ENCODE measurements around the gene PRKAG1.

Gene PRKAG1

DNA sequence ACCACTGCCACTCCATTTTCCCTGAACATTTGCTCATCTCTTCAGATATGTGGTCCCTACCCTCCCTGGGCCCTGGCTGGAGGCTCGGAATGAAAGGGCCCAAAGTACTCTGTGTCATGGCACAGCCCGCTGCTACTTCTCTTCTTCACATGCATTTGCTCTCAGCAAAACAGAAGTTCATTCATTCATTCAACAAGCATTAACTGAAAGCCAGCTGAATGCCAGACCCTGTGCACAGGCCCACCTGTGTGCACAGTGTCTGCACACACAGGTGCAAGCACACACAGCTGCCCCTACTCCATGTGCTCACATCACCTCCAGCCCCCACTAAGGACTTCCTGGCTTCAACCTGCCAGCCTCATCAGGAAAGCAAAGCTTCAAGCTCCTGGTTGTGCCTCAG lies 32.7 kb downstream of the PRKAG1 start:
- Histone ChIP-seq H4K20me1 (ENCODE audit: insufficient read depth, low read length, poor library complexity, severe bottlenecking) (no peaks in the 10 kb centered on the region), H3K9ac (ENCODE audit: low read depth, low read length, poor library complexity, severe bottlenecking) (no peak overlapping the region), H3K4me3 (ENCODE audit: low read length, poor library complexity, severe bottlenecking) (no peak overlapping the region), H3K9me3 (ENCODE audit: insufficient read depth, low read depth, low read length) (no peaks in the 10 kb centered on the region), H3F3A (ENCODE audit: low read depth) (no peaks in the 10 kb centered on the region), H2AFZ (ENCODE audit: low read length) (no peak overlapping the region), H3K4me2 (ENCODE audit: low read depth, low read length, poor library complexity, severe bottlenecking) (no peak overlapping the region), H3K36me3 (ENCODE audit: insufficient read depth, low read length) (no peaks in the 10 kb centered on the region), H3K79me2 (ENCODE audit: insufficient read depth, low read length) (no peaks in the 10 kb centered on the region), H3K27me3 (ENCODE audit: insufficient read depth, low read length, poor library complexity, severe bottlenecking) (no peaks in the 10 kb centered on the region), H3K4me1 (ENCODE audit: insufficient read depth, low read length, poor library complexity, severe bottlenecking) (peaks cover 2% of the 10 kb centered on the region), H3K9me2 (replicated peaks; ENCODE audit: low read depth, low read length) (no peaks in the 10 kb centered on the region)
- TF ChIP-seq, protein P1, sequence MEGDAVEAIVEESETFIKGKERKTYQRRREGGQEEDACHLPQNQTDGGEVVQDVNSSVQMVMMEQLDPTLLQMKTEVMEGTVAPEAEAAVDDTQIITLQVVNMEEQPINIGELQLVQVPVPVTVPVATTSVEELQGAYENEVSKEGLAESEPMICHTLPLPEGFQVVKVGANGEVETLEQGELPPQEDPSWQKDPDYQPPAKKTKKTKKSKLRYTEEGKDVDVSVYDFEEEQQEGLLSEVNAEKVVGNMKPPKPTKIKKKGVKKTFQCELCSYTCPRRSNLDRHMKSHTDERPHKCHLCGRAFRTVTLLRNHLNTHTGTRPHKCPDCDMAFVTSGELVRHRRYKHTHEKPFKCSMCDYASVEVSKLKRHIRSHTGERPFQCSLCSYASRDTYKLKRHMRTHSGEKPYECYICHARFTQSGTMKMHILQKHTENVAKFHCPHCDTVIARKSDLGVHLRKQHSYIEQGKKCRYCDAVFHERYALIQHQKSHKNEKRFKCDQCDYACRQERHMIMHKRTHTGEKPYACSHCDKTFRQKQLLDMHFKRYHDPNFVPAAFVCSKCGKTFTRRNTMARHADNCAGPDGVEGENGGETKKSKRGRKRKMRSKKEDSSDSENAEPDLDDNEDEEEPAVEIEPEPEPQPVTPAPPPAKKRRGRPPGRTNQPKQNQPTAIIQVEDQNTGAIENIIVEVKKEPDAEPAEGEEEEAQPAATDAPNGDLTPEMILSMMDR (conservative IDR thresholded peaks at IDR 0.05; ENCODE audit: low read length): no peak
- no peak for TF ChIP-seq EZH2phosphoT487 (IDR thresholded peaks at IDR 0.05; ENCODE audit: borderline replicate concordance)

DNA sequence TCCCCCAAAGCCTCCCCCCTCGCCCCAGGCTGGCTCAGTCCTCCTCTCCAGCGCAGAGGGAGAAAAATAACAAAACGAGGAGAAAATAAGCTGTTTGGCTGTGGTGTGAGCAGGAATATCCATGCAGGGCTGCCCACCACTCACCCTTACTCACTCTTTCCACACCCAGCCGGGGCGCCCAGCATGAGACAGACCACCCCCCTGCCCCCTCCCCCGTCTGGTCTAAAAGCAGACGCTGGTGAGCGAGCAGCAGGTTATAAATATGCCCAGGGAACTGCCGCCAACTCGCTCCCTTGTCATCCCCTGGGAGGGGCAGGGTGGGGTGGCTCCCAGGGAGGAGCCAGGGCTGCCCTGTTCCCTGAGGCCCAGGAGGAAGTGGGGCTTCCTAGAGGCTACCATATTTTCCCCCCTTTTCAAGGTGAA lies 33.1 kb downstream of the PRKAG1 start:
- no peaks in the 10 kb centered on the region for H3K27me3 ChIP-seq (ENCODE audit: insufficient read depth, low read length, poor library complexity, severe bottlenecking)
- H2AFZ ChIP-seq (ENCODE audit: low read length): no peak overlapping the region

DNA sequence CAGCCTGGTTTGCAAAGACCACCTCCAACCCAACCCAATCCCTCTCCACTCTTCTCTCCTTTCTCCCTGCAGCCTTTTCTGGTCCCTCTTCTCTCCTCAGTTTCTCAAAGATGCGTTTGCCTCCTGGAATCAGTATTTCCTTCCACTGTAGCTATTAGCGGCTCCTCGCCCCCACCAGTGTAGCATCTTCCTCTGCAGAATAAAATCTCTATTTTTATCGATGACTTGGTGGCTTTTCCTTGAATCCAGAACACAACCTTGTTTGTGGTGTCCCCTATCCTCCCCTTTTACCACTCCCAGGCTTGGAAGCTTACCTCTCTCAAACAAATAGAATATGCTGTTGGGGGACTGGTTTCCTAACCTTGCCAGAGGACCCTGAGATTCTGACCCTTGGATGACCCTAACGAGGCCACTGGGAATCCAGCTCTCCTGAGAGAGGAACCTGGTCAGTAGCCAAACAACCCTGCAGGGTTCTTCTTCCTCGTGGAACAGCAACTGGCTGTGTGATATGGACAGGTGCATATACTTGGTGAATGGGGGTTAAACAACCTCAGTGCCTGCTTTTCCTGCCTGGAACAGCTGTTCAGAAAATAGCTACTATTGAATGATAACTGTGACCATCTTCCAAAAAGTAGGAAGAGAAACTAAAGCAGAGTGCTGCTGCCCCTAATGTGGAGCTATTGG lies 36.0 kb downstream of the PRKAG1 start:
- Histone ChIP-seq H3K4me3 (ENCODE audit: low read length, poor library complexity, severe bottlenecking) (no peak overlapping the region), H3K4me2 (ENCODE audit: low read depth, low read length, poor library complexity, severe bottlenecking) (no peak overlapping the region), H3K79me2 (ENCODE audit: insufficient read depth, low read length) (no peaks in the 10 kb centered on the region), H2AFZ (ENCODE audit: low read length) (no peak overlapping the region), H3K9ac (ENCODE audit: low read depth, low read length, poor library complexity, severe bottlenecking) (no peak overlapping the region), H3F3A (ENCODE audit: low read depth) (no peaks in the 10 kb centered on the region), H4K20me1 (ENCODE audit: insufficient read depth, low read length, poor library complexity, severe bottlenecking) (no peaks in the 10 kb centered on the region), H3K27me3 (ENCODE audit: insufficient read depth, low read length, poor library complexity, severe bottlenecking) (no peaks in the 10 kb centered on the region), H3K4me1 (ENCODE audit: insufficient read depth, low read length, poor library complexity, severe bottlenecking) (peaks cover 3% of the 10 kb centered on the region), H3K36me3 (ENCODE audit: insufficient read depth, low read length) (no peaks in the 10 kb centered on the region), H3K9me2 (replicated peaks; ENCODE audit: low read depth, low read length) (no peaks in the 10 kb centered on the region), H3K9me3 (ENCODE audit: insufficient read depth, low read depth, low read length) (no peaks in the 10 kb centered on the region)
- TF ChIP-seq, protein P1 (conservative IDR thresholded peaks at IDR 0.05; ENCODE audit: low read length): no peak
- TF ChIP-seq EZH2phosphoT487 (IDR thresholded peaks at IDR 0.05; ENCODE audit: borderline replicate concordance): no peak

More for the DNA sequence above, 33.1 kb downstream of the PRKAG1 start:
- Histone ChIP-seq H3K79me2 (ENCODE audit: insufficient read depth, low read length) (no peaks in the 10 kb centered on the region), H3K4me2 (ENCODE audit: low read depth, low read length, poor library complexity, severe bottlenecking) (no peak overlapping the region), H3K9me2 (replicated peaks; ENCODE audit: low read depth, low read length) (no peaks in the 10 kb centered on the region), H3K4me3 (ENCODE audit: low read length, poor library complexity, severe bottlenecking) (no peak overlapping the region), H3K36me3 (ENCODE audit: insufficient read depth, low read length) (no peaks in the 10 kb centered on the region), H3K9ac (ENCODE audit: low read depth, low read length, poor library complexity, severe bottlenecking) (no peak overlapping the region), H3K9me3 (ENCODE audit: insufficient read depth, low read depth, low read length) (no peaks in the 10 kb centered on the region), H3F3A (ENCODE audit: low read depth) (no peaks in the 10 kb centered on the region), H3K4me1 (ENCODE audit: insufficient read depth, low read length, poor library complexity, severe bottlenecking) (no peaks in the 10 kb centered on the region), H4K20me1 (ENCODE audit: insufficient read depth, low read length, poor library complexity, severe bottlenecking) (no peaks in the 10 kb centered on the region)
- TF ChIP-seq, protein P1 (conservative IDR thresholded peaks at IDR 0.05; ENCODE audit: low read length): no peak
- no peak for TF ChIP-seq EZH2phosphoT487 (IDR thresholded peaks at IDR 0.05; ENCODE audit: borderline replicate concordance)

All from Loucy (cell line).